ENCODE results near the gene SLC44A1.
A peak's percentile ranks its signal among the peaks of the same experiment; 100 is the strongest.

Gene SLC44A1

DNA sequence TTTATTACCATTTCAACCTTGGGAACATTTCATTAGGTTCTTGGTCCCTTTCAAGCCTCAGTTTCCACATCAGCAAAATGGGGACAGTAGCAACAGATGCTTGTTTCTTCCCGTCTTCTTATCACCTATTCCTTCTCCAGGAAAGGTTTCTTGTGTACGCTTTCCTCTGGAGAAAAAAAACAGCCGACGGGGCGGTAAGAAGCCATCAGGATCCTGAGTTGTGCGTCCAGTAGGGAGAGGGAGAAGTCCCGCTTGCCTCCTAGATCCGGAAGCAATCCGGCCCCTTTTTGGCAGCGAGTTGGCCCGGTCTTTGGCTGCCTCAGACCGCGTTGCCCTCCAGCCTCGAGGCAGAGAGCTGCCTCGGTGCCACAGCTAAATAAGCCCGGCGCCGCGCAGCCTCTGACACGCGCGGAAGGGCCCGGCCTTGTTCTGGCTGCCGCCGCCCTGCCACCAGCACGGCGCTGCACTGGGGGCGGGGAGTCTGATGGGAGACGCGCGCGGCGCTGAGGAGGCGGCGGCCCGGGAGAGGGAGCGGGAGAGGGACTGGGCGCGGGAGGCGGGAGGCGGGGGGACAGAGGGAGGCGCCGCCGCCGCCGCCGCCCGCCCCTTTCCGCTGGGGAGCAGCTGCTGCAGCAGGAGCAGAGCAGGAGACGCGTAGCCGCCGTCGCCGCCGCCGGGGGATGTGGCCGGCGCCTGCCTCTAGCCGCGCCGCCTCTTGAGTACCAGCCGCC, at the start of gene SLC44A1:
Gene SLC44A1 (plus strand): TSS at position 649 of the 731 bp plus-strand sequence. CDS start 218 bp downstream, outside the sequence.
- peak; percentile 96 for DNase-seq (ENCODE audit: low spot score)

DNA sequence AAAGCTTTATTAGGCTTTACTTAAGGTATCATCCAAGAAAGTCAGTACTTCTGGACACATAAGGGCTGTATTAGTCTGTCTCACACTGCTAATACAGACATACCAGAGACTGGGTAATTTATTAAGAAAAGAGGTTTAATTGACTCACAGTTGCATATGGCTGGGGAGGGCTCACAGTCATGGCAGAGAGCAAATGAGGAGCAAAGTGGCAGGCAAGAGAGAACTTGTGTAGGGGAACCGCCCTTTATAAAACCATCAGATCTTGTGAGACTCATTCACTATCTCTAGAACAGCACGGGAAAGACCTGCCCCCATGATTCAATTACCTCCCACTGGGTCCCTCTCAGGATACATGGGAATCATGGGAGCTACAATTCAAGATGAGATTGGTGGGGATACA, 49.2 kb upstream of the SLC44A1 start:
- no peak for DNase-seq (ENCODE audit: low spot score)

DNA sequence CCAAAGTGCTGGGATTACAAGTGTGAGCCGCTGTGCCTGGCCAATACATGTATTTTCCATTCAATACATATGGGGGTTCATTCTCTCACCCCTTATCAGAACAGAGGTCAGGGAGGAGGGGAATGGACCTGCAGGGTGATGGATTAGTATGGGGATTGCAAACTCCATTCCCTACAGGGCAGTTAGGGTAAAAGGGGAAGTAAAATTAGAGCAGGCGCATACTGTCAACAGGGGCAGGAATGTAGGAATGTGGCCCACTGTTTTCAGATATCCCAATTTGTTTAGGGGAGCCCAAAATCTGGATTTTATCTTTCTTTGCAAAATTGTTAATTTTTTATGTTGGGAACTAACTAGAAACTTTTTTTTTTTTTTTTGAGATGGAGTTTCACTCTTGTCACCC, 46.4 kb upstream of the SLC44A1 start:
- DNase-seq (ENCODE audit: low spot score): no peak

DNA sequence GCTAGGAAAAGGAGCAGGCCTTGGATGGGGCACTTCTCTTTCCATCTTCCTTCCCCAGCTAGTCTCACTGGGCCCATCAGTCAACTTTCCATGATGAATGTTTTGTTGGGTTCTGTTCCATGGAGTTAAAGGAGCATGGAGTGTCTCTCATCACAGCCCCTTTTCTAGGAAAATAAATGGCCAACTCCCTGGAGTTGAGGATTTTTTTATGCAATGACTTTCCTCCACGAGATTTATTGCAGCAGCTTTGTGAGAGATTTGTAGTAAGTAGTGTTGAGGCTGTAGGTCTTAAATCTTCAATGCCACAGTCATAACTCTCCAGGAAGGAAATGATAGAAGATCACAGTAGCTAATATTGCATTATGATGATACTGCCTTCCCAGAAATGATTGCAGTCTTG, 45.6 kb upstream of the SLC44A1 start:
- no peak for DNase-seq (ENCODE audit: low spot score)

DNA sequence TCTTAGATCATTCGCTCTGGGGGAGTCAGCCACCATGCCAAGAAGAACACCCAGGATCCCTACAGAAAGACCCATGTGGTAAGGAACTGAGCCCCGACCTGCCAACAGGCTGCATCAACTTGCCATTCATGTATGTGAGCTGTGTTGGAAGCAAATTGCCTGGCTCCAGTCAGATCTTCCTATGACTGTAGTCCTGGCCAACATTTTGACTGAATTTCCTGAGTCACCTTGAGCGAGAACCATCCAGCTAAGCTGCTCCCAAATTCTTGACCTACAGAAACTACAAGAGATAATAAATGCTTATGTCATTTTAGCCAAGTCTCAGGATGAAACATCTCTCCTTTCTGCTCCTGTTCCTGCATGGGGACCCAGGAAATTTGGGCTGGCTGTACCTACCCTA, 40.0 kb upstream of the SLC44A1 start:
- no peak for DNase-seq (ENCODE audit: low spot score)

DNA sequence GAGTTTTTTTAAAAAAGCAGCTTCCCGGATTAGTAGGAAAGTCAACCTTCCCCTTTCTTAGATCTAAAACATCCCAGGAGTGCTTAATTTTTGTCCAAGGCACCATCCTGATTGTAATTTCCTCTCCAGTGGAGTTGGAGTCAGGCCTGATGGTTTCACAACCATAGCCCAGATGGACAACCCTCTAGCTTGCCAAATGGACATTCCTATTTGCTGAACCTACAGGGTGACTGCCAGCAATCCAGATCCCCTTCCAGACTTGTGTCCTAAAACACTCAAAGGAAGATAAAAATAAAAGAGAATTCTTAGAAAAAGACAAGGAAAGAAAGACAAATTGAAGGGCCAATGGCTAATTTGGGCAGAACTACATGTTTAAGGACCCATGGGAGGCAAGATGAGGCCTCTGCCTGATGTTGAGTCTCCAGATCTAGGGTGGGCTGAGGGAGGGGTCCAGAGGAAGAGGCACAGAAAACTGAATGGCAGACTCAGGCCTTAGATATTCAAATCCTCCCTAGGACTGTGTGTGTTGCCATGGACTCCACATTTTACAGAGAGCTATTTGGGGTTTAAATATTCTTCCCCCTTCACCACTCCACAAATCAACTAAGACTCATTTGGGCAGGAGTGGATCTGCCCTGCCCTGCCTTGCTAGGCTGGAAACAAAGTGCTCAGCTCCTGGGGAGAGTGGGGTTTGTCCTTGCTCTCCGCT, 38.5 kb upstream of the SLC44A1 start:
- peak; percentile 88 for DNase-seq (ENCODE audit: low spot score)

DNA sequence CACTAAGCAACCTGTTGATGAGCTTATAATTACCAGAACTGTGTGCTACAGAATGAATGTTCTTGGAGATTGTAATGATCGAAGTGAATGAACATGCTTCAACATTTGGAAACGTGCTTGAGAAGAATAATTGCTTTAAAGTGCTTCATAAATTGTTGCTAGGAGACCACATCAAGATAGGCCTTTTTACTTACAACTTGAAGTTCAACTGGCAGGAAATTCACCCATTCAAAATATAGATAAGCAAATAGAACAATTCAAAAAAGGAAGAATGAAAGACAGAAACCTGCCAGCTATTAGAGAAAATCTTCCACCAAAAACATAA, 38.0 kb upstream of the SLC44A1 start:
- no peak for DNase-seq (ENCODE audit: low spot score)

DNA sequence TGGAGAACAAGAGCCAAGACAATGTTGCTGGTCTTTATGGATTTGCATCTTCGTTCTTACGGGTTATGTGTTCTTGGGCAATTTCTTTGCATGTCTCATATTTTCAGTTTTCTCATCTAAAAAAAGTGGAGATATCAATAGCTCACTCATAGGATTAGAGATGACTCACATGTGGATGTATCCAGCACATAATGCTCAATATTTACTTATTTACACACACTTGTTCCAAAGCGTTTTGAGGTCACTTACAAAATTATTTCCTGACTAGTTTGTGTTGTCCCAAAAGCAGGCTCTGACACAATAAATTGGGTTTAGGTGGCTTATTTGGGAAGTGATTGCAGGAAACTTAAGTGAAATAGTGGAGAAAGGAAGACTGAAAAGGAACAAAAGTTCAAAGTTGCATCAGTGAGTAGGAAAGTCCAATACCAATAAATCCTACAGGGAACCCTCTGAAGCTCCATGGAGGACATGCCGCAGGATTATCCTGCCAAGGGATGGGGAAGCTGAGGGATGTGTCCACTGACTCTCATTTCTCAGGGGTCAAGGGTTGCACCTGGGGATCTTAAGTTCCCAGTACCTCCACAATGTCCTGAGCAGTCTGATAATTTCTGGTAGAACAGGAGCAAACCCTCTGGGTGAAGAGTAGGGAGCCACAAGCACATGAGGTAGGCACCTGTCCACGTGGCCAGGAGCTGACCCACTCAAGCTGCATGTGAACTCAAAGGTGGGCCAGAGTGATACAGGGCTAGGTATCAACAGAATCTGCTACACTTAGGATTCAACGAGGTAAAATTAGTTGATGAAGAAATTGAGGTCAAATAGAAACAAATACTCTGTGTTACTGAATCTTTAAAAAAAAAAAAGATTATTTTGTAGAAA, 37.4 kb upstream of the SLC44A1 start:
- DNase-seq (ENCODE audit: low spot score): peak; percentile 35

DNA sequence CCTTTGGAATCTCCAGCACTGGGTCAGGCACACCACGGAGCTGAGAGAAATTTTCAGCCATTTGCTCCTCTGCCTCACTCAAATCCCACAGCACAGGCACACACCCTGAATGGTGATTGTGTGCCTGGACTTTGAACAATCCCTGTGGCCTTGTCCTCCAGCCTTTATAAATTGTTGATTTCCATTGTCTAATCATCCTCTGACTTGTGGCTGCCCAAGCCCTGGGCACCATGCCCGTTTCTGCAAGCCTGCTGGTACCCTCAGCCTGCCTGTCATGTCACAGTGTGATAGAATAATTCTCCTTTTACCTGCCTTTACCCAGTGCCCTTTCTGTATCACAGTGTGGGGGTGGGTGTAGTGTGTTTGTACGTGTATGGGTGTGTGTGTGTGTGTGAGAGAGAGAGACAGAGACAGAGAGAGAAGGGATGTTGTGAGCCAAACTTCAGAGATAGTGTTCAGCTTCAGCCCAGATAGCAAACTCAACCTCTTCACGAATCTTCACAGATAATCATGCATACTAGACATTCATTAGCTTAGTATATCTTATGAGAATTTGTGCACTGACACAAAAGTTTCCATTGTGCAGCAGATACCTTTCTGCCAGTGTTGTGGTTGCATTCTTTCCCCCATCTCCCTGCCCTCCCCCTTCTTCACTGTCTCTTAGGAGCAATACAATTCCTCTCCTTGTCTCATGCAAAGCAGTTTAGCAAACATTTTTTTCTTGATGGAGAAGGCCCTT, 27.8 kb upstream of the SLC44A1 start:
- DNase-seq (ENCODE audit: low spot score): peak; percentile 30

DNA sequence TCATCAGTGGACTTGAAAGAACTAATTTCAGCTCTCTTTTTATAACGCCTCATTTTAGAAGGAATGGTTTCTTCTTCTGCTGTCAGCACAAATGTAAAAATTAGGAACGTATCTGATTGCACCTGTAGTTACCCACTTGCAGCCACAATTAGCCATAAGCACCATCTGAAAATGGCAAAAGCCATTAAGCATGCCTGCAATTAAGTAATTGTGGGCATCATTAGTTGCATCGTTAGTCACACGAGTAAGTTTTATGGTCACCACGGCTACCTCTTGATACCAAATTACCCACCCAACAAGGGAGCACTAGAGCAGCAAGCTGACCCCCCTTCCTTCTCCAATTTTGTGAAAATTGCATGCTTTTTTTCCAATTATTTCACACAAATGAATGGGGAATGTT, 25.8 kb upstream of the SLC44A1 start:
- DNase-seq (ENCODE audit: low spot score): no peak

DNA sequence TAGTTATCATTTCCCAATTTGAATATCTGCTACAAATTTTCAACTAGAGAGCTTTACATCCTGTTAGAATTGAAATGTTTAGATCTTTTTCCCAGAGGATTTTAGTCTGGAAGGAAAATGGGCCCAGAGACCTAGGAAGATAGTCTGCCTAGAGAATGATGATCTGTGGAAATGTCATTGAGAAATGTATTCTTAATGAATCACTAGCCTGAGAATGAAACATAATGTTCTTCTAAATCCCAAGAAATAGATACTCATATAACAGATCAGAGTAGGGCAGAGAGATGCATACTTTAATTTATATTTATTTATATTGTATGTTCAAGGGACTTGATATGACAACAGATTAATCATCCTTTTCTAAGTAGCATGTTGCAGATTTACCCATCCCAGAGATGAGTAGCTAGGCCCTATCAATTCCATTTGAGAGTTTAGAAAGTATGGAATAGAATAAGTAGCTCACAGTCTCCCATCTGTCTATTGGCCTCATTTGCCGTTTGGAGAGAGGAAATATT, 25.1 kb upstream of the SLC44A1 start:
- peak; percentile 32 for DNase-seq (ENCODE audit: low spot score)

DNA sequence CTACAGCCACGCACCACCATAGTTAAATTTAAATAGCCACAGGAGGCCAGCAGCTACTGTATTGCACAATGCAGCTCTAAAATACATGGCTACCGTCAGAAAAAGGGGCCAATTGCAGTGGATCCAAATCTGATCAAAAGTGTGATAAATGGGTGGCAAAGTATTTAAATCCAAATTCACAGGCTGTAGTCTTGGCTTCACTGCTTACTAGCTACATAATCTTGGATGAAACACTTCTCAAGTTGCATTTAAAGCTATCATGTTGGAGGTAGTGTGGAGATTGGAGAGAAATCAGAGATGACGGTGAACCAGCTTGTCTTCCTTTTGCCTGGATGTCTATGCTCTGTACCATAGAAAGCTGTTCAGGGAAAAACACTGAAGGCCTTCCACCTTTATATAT, 24.0 kb upstream of the SLC44A1 start:
- no peak for DNase-seq (ENCODE audit: low spot score)

DNA sequence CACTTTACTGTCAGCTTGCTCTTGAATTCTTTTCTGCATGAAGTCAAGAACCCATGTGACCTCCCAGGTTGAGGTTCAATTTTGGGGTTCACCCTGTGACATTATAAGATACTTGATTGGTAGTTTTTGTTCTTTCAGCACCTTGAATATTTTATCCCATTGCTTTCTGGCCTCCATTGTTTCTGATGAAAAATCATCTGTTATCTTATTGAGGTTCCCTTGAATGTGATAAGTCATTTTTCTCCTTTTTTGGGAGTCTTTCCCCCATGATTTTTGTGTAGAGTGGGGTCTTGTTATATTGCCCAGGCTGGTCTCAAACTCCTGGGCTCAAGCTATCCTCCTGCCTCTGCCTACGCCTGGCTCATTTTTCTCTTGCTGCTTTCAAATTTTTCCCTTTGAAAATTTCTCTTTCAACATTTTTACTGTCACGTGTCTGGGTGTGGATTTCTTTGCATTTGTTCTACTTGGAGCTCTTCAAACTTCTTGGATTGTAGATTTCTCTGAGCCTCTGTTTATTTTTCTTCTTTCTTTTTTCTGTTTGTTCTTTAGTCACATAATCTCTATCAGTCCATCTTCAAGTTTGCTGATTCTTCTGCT, 20.8 kb upstream of the SLC44A1 start:
- DNase-seq (ENCODE audit: low spot score): no peak

DNA sequence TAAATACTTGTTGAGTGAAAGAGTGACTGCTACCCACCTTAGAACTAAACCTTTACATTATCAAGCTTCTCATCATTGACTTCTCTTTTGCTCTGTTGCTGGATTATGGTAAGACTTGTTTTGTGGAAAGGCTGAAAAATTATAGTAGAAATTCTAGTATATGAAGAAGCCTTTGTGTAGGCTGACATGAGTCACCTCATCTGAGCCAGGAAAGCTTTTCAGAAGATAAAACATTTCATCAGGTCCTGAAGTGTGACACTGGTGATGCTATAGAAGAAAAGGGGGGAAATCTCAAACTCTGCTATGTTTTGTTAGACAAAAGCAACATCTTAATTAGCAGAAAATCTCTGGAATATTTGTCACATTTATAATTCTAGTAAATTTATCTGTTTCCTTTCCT, 18.4 kb upstream of the SLC44A1 start:
- DNase-seq (ENCODE audit: low spot score): no peak

DNA sequence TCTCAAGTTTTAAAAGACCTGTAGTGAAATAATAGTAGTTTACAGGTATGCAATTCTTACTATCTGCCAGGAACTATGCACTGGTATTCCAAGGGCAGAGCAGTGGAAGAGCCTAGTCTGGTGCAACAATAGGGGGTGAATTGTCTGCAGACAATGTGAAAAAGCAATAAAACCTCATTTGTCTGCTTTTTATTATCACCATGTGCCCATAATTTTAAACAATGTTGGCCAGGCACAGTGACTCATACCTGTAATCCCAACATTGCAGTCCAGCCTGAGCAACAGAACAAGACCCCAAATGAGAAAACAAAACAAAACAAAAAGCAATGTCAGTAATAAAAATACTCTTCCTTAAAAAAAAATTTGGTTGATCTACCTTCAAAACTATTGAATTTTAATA, 12.2 kb upstream of the SLC44A1 start:
- DNase-seq (ENCODE audit: low spot score): no peak

DNA sequence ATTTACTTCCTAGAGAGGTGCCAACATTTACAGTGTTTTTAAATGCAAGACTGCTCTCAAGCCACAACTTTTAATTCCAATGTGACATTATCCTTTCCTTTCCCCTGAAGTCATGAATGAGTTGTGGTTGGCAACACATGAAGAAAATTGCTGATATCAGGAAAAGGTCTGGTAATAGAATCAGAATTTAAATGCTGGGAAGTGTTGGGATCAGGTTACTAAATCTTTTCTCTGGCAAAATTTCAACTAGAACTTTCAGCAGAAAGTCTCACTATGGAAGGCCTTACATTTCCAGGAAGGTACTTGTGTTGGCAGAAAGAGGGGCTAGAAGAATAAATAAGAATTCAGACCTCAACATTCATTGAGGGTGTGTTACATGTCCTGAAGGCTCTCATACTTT, 10.6 kb upstream of the SLC44A1 start:
- DNase-seq (ENCODE audit: low spot score): no peak

DNA sequence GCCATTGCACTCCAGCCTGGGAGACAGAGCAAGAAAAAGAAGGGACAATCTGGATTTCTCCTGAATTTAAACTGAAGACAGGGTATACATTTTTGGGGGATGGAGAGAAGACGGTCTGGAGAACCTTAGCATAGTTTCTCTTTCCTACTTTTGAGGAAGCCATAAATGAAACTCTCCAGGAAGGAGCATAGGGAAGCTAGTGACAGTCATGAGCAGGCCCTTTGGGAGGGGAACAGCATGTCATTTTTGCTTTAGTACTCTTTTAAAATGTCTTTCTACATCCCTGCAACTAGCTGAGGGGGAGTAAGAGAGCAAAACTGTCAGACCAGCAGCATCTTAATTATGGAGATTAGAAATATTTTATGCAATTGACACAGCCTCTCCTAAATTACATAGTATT, 8.2 kb upstream of the SLC44A1 start:
- DNase-seq (ENCODE audit: low spot score): no peak

DNA sequence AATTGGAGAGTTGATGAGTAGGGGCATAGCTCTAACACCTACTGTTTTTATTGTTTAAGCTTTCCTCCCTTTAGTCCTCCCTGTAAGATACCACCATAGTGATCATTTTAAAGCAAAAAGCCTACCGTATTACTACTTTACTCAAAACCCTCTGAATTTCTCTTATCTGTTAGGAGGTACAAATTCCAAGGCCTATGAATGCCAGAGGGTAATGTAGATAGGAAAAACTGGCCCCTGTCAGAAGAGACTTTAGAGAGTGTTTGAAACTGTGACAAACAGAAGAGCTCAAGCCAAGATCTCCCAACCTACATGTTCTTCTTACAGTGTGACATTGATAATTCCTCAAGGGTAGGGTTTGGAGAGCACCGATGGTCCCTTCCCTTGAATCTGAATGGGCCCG, 7.2 kb upstream of the SLC44A1 start:
- DNase-seq (ENCODE audit: low spot score): no peak

DNA sequence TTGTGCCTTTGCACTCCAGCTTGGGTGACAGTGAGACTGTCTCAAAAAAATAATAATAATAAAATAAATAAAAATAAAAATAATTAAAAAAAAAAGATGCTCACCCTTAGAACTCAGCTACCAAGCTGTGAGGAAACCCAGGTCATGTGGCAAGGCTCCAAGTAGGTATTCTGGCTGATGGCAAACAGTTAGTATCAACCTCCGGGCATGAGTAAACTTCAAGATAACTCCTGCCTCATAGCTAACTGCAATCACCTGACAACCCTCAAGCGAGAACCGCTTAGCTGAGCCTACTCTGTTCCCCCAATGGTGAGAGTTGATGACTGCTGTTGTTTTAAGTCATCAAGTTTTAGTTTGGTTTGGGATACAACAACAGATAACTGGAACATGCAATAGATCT, 6.1 kb upstream of the SLC44A1 start:
- no peak for DNase-seq (ENCODE audit: low spot score)

DNA sequence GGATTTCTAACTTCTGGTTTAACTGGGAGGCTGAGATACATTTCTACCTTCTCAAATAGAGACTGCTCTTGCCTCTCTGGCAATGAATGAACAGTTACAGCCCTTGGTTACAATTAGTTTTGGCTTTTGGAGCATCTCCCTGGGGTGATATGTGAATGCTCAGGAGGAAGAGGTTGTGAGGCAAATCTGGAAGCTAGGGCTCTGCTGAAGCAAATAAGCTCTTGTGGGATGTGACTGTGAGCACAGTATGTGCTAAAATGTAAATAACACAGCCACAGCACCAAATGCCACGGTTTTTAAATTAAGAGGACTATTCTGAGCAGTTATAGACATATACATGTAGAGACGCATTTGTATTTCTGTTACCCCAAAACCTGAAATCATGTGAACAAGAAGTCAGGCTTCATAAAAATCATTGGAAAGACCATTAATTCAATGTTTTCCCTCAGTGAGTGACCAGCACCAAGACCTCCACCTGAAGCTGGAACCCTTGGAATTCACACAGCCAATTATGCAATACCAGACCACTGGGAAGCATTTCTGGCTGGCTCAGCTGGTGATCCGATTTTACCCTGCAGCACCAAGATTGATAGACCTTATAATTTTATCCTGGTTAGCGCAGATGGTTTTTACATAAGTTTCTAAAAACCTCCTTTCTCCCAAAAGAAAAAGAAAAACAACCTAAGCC, 3.0 kb upstream of the SLC44A1 start:
- DNase-seq (ENCODE audit: low spot score): no peak

DNA sequence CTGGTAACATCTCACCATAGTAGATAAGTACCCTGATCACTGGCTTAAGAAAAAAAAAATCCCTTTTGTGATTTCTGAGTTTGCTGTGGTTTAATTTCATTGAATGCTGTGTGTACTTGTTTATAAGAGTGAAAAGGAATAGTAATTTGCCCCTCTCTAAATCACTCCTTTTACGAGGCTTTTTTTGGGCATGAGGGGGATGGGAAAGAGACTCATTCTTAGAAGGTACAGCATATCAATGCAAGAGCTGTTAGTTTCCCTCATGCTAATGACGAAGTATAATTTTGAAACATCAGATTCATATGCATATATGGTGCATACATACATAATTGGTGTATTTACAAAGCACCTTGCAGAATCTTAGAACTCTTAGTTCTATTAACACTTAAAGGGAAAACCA, 2.4 kb upstream of the SLC44A1 start:
- no peak for DNase-seq (ENCODE audit: low spot score)

Data from GM03348 (cell line).